HepG2 (cell line): ENCODE results near the gene KRTAP5-1. TPM values are rescaled to one million over a fixed set of nuclear protein-coding genes. Genes with fewer than 3 reads are reported as not detected.
A peak's percentile ranks its signal among the peaks of the same experiment; 100 is the strongest.

Experiments
- ARNT2 ChIP-seq: sonication (generic); formaldehyde crosslinking; IDR thresholded peaks from 2 replicates; pipeline ENCODE4 v1.8.0; 2022; ENCODE audit warnings: mild to moderate bottlenecking, low read depth, missing genetic modification reagents, moderate library complexity
- CAMTA2 ChIP-seq: sonication (generic); formaldehyde crosslinking; IDR thresholded peaks from 2 replicates; pipeline ENCODE4 v1.4.0; 2020; ENCODE audit warnings: mild to moderate bottlenecking, missing genetic modification reagents, borderline replicate concordance
- ESRRA ChIP-seq: sonication (generic); formaldehyde crosslinking; IDR thresholded peaks from 2 replicates; pipeline ENCODE4 v1.5.1; 2020; ENCODE audit warnings: mild to moderate bottlenecking, low read depth, missing genetic modification reagents
- FOXK2 ChIP-seq: fragments of 450-650 bp; IDR thresholded peaks from 2 replicates; pipeline ENCODE4 v1.6.1; 2016
- HBP1 ChIP-seq: IDR thresholded peaks from 2 replicates; pipeline ENCODE4 v1.6.1; 2016; ENCODE audit warnings: low read depth, control low read depth
- HMGA1 ChIP-seq: sonication (generic); formaldehyde crosslinking; conservative IDR thresholded peaks from 2 replicates; pipeline ENCODE4 v1.4.0; 2020; ENCODE audit warnings: missing genetic modification reagents
- IKZF1 ChIP-seq: fragments of 450-650 bp; IDR thresholded peaks from 2 replicates; pipeline ENCODE4 v1.7.1; 2016
- KLF6 ChIP-seq: IDR thresholded peaks from 2 replicates; pipeline ENCODE4 v1.8.0; 2016; ENCODE audit warnings: missing biosample characterization, missing genetic modification reagents
- MYC ChIP-seq: sonication (generic); formaldehyde crosslinking; IDR thresholded peaks from 2 replicates; pipeline ENCODE4 v1.9.0; 2021; ENCODE audit warnings: missing genetic modification reagents, borderline replicate concordance
- PHB2 ChIP-seq: fragments of 450-650 bp; IDR thresholded peaks from 2 replicates; pipeline ENCODE4 v1.6.1; 2018; ENCODE audit not compliant: partially characterized antibody
- PITX1 ChIP-seq: sonication (generic); formaldehyde crosslinking; IDR thresholded peaks from 2 replicates; pipeline ENCODE4 v1.5.1; 2020; ENCODE audit warnings: mild to moderate bottlenecking, missing genetic modification reagents
- RXRA ChIP-seq: sonication (generic); formaldehyde crosslinking; IDR thresholded peaks from 2 replicates; pipeline ENCODE4 v1.5.1; 2020; ENCODE audit warnings: missing genetic modification reagents
- SKI ChIP-seq: fragments of 450-650 bp; IDR thresholded peaks from one replicate; pipeline ENCODE4 v1.6.1; 2018; ENCODE audit warnings: mild to moderate bottlenecking; ENCODE audit not compliant: partially characterized antibody
- TOE1 ChIP-seq: sonication (generic); formaldehyde crosslinking; IDR thresholded peaks from 2 replicates; pipeline ENCODE4 v1.4.0; 2020; ENCODE audit warnings: mild to moderate bottlenecking, missing genetic modification reagents
- UBTF ChIP-seq: sonication (generic); formaldehyde crosslinking; IDR thresholded peaks from 2 replicates; pipeline ENCODE4 v1.4.0; 2020; ENCODE audit warnings: mild to moderate bottlenecking, missing genetic modification reagents
- ZFP36L2 ChIP-seq: sonication (generic); formaldehyde crosslinking; IDR thresholded peaks from 2 replicates; pipeline ENCODE4 v1.4.0; 2020; ENCODE audit warnings: missing genetic modification reagents
- ZNF17 ChIP-seq: sonication (generic); formaldehyde crosslinking; IDR thresholded peaks from 2 replicates; pipeline ENCODE4 v1.5.0; 2020; ENCODE audit warnings: mild to moderate bottlenecking, missing genetic modification reagents
- ZNF180 ChIP-seq: sonication (generic); formaldehyde crosslinking; IDR thresholded peaks from 2 replicates; pipeline ENCODE4 v1.4.0; 2020; ENCODE audit warnings: low read depth, missing genetic modification reagents, borderline replicate concordance
- ZNF263 ChIP-seq: sonication (generic); formaldehyde crosslinking; IDR thresholded peaks from 2 replicates; pipeline ENCODE4 v1.4.0; 2020; ENCODE audit warnings: missing genetic modification reagents
- ZNF501 ChIP-seq: sonication (generic); formaldehyde crosslinking; IDR thresholded peaks from 2 replicates; pipeline ENCODE4 v1.5.1; 2020; ENCODE audit warnings: mild to moderate bottlenecking, moderate library complexity, missing genetic modification reagents
- ZNF644 ChIP-seq: IDR thresholded peaks from 2 replicates; pipeline ENCODE4 v1.6.1; 2016; ENCODE audit warnings: low read depth
- ZNF850 ChIP-seq: sonication (generic); formaldehyde crosslinking; conservative IDR thresholded peaks from 2 replicates; pipeline ENCODE4 v1.9.0; 2021; ENCODE audit warnings: mild to moderate bottlenecking, missing genetic modification reagents
- polyA plus RNA-seq, 8 experiments: library from polyadenylated mRNA; depleted of rRNA in 3 of 8; stranded (reverse) in 7 of 8; unstranded in 1 of 8; fragments of >200 nt; fragmentation: Illumina TruSeq in 4 of 8; extraction: Trizol in 4 of 8; gene quantifications; 2 replicates each; pipeline versions ENCODE4 v1.2.1 to v1.2.3, GENCODE V29; 2011 to 2016; ENCODE audit warnings: low read depth in 4 of 8, missing spikeins in 1 of 8, mixed read lengths in 1 of 8; ENCODE audit not compliant: insufficient read depth in 1 of 8
- total RNA-seq, 5 experiments: library from RNA; depleted of rRNA; stranded (reverse); fragments of >200 nt; fragmentation: Illumina TruSeq; extraction: Trizol; gene quantifications; 2 replicates each; pipeline ENCODE4 v1.2.3, GENCODE V29; 2016; ENCODE audit warnings: low read depth in 1 of 5
- TF ChIP-seq, protein P1 (sequence below): sonication (generic); formaldehyde crosslinking; IDR thresholded peaks from 2 replicates; pipeline ENCODE4 v1.5.0; 2020; ENCODE audit warnings: missing genetic modification reagents
- TF ChIP-seq, protein P2 (sequence below): sonication (generic); formaldehyde crosslinking; IDR thresholded peaks from 2 replicates; pipeline ENCODE4 v1.5.0; 2020; ENCODE audit warnings: mild to moderate bottlenecking, missing genetic modification reagents

The KRTAP5-1 gene
- total and polyA plus RNA-seq, 2 of the 13 experiments (the other 11 are each of a cell fraction or from before 2014, with no cell fraction given), result not detected

DNA sequence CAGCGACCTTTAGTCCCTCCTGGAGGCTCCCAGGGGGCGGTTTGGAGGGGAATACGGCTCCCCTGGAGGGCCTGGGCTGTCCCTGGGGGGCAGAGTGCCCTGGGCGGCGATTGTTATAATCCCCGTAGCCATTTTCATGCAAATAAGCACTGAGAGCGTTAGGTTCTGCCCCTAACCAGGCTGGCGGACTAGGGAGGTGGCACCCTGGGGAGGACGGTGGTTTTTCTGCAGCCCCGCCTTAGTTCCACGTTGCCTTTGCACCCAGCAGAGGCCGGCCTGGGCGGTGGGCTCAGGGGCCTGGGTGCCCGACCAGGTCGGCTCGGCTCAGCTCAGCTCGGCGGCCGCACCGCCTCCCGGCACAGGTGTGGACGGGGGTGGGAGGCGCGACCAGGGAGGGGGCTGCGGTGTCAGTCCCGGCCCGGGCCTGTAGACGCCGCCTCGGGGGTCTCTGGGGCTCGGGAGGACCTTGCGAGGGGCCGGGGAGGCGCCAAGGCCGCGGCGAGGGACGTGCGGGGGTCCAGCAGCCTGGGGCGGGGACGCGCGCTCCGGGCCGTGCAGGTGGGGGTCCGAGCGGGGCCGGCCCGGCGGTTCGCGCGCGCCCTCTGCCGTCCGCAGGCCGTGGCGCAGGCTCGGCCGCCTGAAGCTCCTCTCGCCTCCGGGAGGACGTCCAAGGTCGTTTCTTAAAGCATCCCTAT, 10.7 kb downstream of the KRTAP5-1 start (continued):
- TF ChIP-seq, protein P1, sequence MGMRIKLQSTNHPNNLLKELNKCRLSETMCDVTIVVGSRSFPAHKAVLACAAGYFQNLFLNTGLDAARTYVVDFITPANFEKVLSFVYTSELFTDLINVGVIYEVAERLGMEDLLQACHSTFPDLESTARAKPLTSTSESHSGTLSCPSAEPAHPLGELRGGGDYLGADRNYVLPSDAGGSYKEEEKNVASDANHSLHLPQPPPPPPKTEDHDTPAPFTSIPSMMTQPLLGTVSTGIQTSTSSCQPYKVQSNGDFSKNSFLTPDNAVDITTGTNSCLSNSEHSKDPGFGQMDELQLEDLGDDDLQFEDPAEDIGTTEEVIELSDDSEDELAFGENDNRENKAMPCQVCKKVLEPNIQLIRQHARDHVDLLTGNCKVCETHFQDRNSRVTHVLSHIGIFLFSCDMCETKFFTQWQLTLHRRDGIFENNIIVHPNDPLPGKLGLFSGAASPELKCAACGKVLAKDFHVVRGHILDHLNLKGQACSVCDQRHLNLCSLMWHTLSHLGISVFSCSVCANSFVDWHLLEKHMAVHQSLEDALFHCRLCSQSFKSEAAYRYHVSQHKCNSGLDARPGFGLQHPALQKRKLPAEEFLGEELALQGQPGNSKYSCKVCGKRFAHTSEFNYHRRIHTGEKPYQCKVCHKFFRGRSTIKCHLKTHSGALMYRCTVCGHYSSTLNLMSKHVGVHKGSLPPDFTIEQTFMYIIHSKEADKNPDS, result no peak
- TF ChIP-seq ZNF501 (CRISPR knock-in tag), result peak; percentile 48; the same call in 1 of the 2 replicates
- no peak for TF ChIP-seq SKI
- TF ChIP-seq ZNF850, result no peak
- TF ChIP-seq MYC, result no peak
- TF ChIP-seq ZNF263 (CRISPR knock-in tag), result peak; percentile 63
- peak; percentile 60; the same call in 1 of the 2 replicates for TF ChIP-seq ESRRA (CRISPR knock-in tag)
- TF ChIP-seq IKZF1, result no peak
- no peak for TF ChIP-seq KLF6
- TF ChIP-seq FOXK2, result no peak
- no peak for TF ChIP-seq TOE1 (CRISPR knock-in tag)
- peak; percentile 25; the same call in 1 of the 2 replicates for TF ChIP-seq RXRA
- TF ChIP-seq HMGA1 (CRISPR knock-in tag), result no peak
- no peak for TF ChIP-seq UBTF (CRISPR knock-in tag)
- no peak for TF ChIP-seq PITX1 (CRISPR knock-in tag)
- TF ChIP-seq ARNT2 (CRISPR knock-in tag), result peak; percentile 43; the same call in 1 of the 2 replicates
- TF ChIP-seq PHB2, result no peak
- TF ChIP-seq, protein P2, sequence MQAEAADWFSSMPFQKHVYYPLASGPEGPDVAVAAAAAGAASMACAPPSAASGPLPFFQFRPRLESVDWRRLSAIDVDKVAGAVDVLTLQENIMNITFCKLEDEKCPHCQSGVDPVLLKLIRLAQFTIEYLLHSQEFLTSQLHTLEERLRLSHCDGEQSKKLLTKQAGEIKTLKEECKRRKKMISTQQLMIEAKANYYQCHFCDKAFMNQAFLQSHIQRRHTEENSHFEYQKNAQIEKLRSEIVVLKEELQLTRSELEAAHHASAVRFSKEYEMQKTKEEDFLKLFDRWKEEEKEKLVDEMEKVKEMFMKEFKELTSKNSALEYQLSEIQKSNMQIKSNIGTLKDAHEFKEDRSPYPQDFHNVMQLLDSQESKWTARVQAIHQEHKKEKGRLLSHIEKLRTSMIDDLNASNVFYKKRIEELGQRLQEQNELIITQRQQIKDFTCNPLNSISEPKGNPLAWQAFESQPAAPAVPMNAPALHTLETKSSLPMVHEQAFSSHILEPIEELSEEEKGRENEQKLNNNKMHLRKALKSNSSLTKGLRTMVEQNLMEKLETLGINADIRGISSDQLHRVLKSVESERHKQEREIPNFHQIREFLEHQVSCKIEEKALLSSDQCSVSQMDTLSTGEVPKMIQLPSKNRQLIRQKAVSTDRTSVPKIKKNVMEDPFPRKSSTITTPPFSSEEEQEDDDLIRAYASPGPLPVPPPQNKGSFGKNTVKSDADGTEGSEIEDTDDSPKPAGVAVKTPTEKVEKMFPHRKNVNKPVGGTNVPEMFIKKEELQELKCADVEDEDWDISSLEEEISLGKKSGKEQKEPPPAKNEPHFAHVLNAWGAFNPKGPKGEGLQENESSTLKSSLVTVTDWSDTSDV, result no peak
- no peak for TF ChIP-seq ZNF644 (CRISPR knock-in tag)
- TF ChIP-seq CAMTA2 (CRISPR knock-in tag), result no peak
- TF ChIP-seq HBP1 (CRISPR knock-in tag), result no peak
- no peak for TF ChIP-seq ZNF17
- TF ChIP-seq ZFP36L2 (CRISPR knock-in tag), result no peak
- no peak for TF ChIP-seq ZNF180 (CRISPR knock-in tag)
